HG03565 (cell line): ENCODE measurements around the gene VAMP5.
"Not testable (repeated sequence)": the region's sequence is repeated elsewhere in the genome, so short reads cannot be mapped to it uniquely, and the experiment has no call there.

Experiments used
- ATAC-seq: cut with Tn5 transposase; IDR thresholded peaks from one replicate; pipeline ENCODE4 v1.9.1; 2021; ENCODE audit warnings: mild to moderate bottlenecking, moderate library complexity; ENCODE audit not compliant: unreplicated experiment

Gene VAMP5

DNA sequence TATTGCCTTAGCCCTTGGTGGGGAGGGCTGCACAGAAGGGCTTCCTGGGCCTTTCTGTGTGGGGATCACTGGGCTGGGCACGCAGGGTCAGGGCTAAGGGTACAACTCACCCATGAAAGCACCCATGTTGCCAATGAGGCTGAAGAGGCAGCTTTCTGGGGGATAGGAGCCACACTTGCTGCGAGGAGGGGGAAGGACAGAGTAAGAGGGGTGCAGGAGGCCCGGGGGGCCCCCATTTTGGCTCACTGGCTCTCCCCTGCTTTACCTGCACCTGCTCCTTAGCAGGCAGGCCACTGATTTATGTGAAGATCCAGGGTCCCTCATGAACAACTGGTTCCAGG lies 16.0 kb downstream of the VAMP5 start:
- no peak for ATAC-seq

DNA sequence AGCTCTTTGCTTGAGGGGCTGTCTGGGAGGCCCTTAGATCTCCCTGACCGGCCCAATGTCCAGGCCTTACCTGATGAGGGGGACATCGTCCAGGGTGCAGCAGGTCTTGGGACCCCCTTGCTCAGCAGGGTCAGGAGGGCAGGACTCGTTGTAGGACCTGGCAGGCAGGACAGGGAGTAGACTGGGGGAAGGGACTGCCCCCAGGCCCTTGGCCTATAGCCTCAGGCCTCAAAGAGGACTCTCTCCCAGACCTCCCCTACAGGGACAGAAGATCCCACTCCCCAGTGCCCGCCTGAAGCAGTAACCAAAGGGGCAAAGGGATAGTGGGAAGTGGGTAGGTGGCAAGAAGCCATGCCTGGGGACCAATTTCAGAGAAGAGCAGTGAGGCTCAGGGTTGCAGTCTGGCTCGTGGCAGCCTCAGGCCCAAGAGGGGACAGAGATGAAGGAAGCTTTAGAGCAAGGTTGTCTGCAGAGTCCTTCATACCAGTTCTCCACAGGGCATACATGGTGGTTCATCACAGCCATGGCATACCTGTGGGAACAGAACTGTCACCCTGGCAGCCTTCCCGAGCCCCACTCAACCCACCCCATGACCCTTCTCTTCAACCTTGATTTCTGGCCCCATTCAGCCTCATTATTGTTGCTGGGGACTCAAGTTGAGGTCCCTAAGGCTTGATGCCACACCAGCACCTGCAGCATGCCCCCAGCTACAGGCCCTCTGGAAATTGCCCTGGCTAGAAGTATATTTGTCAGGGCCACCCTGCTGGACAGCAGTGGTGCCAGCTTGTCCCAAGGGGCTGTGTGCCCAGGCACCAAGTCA lies 16.9 kb downstream of the VAMP5 start:
- ATAC-seq = no peak

DNA sequence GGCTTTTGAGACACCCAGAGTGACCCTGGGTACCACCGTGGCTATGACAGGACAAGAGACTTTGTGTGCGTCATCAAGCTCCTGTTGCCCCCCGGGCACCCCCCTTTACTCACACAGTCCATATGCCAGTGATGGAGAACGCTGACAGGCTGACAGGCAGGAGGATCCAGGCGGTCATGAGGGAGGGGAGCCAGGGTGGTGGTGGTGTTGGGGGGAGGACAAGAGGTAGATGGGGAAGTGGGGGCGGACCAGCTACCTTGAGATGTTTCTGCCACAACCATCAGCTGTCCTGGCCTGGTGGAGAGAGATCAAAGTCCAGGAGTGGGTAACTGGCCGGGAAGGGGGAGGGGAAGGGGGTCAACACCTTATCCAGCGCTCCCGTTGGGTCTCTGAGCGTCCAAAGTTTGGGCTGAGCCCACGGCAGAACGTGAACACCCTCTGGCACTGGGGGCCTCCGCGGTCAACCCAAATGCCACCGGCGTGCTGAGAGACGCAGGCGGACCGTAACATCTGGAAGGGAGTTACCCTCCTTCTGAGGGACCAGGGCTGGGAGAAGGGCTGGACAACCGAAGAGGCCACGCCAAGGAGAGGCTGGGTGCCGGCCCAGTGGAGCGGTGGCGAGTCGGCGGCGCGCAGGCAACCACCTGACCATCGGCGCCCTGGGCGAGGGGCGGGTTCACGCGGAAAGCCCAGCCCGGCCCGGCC lies 17.7 kb downstream of the VAMP5 start:
- peak; percentile 22 for ATAC-seq

DNA sequence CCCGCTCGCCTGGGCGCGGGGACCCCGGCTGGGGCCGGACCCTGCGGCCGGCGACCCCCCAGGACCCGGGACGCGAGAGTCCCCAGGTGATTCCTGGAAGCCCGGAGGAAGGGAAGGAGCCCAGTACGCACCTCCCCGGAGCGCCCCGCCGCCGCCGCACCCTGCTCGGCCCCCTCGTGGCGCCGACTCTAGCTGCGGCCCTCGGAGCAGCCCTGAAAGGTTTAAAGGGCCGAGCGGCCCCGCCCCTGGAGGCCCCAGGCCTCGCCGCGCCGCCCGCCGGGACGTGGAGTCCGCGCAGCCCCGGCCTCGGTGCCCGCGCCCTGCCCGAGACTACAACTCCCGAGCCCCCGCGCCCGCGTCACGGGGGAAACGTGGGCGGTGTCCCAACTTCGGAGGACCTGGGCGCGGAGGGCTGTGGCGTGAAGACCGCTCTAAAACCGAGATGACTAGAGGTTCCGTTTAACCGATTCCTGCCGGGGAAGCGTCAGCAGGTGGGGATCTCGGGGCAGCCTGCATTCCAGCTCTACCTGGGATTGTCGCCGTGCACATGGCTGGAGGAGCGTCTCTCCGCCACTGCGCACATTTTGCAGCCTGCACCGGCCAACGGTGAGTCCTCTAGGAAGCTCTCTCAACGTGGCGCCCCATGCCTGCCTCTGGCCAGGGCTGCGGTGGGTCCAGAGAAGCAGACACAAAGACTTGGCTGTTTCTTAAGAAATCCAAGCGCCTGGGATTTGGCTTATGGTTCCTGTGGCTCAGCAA lies 18.4 kb downstream of the VAMP5 start, which contains the start of gene TMEM150A:
TSS of gene TMEM150A (minus strand) at position 223 of the 759 bp plus-strand sequence. CDS start 750 bp downstream, outside the sequence.
- ATAC-seq = peak; percentile 89

DNA sequence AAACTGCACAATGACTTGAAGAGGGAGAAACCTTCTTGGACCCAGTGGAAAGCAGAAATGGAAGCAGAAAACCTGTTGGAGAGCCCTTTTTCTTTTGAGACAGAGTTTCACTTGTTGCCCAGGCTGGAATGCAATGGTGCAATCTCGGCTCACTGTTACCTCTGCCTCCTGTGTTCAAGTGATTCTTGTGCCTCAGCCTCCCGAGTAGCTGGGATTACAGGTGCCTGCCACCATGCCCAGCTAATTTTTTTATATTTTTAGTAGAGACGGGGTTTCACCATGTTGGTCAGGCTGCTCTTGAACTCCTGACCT lies 19.9 kb downstream of the VAMP5 start:
- not testable (repeated sequence) for ATAC-seq

DNA sequence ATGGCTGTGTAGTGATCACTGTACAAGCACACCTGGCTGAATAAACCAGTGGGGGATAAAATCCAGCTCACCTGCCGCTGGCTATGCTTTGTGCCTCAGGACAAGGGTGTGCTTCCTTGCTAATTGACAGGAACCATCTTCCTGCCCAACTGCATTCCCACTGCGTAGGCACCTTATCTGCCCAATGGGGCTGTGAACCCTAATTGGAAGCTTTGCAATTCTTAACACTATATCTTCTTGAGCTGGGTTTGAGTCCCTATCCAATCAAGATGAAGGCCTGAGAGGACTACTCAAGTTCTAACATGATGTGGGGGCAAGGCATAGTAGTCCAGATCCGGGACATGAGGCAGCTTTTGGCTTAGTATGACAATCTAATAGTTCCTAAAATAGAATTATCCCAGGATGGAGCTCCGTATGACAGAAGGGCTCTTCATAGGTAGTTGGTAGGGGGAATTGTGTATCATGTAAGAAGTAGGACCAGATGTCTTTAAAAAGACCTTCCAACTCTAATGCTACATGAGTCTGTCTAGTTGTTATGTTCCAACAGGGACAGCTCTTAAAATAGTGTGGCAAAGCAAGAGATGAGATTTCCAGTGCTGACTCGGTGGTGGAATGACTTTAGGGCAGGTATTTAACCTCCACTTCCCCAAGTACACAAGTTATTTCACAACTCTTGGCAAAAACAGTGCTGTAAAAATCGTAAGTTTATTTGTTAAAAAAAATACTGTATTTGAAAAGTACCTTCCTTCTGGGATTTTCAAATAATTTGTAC lies 20.5 kb downstream of the VAMP5 start:
- ATAC-seq = no peak

DNA sequence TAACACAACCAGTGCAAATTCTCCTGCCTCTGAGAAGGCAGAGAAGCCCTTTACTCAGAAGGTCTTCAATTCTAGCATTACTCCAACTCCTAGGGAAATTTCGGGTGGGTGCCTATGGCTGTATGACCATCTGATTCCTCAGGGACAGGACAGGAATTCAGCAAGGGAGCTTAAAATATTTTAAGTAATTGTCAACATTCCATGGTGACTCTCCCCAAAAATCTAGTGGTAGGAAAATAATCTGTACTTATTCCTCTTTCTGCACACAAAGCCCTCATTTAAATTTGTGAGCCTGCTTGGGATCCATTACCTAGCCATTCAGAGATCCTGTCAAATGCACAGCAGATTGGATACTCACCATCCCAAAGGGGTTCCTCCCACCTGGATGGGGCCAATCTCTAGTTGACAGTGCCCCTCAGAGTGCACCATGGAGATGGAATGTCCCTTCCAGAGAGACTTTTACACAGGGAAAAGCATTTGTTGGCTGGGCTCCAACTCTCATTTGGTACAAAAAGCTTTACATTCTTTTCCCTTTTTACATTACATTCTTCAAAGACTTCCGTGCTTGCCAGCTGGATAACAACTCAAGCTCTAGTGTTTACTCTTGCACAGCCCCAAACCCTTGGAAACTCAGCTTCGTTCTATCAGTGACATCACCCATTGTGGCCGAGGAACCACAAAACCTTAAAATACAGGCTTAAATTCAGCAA lies 21.3 kb downstream of the VAMP5 start:
- ATAC-seq = no peak

DNA sequence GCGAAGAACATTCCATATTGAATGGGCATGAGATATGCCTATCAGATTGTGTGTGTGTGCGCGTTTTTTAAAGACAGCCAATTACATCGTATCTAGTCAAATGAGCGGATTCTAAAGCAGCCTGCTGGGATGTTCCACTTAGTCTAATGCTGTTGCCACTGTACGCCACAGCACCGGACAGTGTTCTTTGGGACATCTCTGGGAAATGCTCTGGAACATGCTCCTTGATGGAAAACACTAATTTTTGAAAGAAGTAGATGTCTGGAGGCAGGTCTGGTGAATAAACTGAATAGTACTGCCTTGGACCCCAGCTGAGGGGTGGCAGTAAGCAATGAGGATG lies 21.9 kb downstream of the VAMP5 start:
- no peak for ATAC-seq

DNA sequence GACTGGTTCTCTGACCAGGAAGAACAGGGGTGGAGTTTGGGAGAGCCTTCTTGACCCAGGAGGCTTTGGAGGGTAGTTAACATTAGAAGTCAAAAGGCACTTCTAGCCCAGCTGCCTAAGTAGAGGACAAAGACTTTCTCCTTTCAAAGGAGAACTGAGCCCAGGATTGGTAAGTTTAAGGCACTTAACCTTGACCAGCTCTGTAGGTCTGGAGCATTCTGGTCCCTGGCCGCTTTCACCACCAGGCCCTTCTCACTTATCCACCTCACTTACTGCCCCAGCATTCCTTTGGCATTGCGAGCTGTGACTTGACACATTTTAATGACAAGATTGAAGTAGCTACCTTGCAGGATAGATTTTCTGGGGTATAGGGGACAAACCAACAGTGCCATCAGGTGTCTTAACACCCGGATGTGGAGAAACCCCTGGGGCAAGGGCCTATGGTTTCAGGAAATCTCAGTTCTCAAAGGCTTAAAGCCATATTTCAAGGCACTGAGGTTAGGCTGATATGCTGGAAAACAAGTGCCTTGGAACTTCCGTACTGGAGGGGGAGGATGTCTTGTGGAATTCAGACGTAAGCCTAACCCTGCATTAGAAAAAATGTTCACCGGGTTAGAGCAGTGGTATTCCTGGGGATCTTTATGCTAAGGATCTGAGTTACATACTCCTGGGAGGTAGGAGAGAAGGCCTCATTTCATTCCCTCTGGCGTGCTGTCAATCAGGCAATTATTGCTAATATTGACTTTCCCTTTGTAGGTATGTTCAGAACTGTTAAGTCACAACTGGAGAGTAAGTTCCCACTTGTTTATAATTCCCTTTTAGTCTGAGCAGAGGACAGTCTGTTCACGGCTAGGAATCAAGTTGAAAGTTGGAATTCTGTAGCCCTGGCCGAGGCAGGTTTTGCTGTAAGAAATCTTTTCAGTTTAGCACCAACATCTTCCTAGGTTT lies 23.3 kb downstream of the VAMP5 start:
- ATAC-seq = no peak

DNA sequence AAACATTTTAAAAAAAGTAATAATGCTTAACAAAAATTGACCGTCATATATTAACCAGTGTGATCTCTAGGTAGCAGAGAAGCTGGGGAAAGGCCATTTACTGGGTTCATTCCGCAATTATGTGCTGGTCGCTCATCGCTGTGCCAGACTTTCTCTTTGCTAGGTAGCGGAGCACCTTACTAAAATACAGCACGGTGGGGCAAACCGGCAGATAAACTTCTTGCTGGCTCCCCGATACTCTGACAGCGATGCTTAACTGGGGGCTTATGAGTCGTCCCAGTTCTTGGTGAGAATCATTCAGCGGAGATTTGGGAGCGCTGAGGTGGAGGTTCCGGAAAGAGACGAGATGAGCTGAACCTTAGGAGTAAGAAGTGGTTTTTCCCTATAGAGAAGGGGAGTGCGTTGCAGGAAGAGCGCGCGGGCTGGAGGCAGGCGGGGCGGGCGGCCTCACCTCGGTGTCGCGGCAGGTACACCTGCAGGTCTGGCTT lies 27.0 kb downstream of the VAMP5 start:
- ATAC-seq = no peak

DNA sequence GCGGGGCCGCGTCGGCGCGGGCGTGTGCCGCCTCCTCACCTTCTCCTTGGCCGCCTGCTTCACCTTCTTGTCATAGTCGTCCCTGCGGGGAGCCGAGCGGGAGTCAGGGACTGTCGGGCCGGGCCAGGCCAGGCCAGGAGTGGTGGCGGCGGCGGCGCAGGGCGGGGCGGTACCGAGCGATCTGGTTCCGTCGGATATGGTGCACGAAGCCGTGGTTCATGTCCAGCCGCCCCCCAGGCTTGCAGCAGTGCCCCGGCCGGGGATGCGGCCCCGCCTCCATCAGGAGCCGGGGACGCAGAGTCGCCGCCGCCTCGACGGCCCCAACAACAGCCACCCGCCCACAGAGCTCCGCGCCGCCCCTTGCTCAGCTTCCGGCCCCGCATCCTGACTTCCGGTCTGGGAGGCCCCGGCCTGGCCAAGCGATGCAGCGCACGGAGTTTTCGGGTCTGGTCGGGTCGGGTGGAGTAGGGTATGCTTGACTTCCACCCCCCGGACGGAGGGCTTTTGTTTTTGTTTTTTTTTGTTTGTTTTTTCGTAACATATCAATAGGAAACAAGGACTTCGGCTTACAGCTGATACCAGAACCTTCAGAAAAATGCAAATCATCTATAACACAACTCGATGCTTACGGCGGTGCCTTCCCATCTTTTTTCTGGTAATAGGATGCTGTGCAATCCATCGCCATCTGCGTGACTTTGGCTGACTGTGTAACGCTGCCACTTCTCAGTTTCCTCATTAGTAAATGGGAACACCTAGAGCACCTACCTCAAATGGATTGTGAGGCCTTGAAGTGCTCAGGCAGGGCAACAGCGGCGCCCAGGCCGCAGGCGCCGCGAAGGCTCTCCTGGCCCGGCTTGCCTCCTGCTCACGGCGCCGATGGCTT lies 27.7 kb downstream of the VAMP5 start, which contains the start of gene C2orf68:
TSS of gene C2orf68 (minus strand) at position 362 of the 883 bp plus-strand sequence. CDS start at position 280, 82 bp downstream.
- peak; percentile 54 for ATAC-seq

DNA sequence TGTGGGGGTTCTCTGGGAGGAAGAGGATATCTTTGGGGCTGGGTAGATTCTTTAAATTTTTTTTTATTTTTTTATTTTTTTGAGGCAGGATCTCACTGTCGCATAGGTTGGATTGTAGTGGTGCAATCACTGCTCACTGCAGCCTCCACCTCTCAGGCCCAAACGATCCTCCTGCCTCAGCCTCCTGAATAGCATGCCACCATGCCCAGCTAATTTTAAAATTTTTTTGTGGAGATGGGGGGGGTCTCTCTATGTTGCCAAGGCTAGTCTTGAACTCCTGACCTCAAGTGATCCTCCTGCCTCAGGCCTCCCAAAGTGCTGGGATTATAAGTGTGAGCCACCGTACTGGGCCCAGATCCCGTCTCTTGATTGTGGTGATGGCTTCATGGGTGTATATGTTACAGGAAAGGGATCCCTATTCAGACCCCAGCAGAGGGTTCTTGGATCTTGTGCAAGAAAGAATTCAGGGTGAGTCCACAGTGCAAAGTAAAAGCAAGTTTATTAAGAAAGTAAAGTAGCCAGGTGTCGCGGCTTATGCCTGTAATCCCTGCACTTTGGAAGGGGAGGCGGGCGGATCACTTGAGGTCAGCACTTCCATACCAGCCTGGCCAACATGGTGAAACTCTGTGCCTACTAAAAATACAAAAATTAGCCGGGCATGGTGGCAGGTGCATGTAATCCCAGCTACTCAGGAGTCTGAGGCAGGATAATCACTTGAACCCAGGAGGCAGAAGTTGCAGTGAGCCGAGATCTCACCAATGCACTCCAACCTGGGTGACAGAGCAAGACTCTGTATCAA lies 29.7 kb downstream of the VAMP5 start:
- no peak for ATAC-seq

DNA sequence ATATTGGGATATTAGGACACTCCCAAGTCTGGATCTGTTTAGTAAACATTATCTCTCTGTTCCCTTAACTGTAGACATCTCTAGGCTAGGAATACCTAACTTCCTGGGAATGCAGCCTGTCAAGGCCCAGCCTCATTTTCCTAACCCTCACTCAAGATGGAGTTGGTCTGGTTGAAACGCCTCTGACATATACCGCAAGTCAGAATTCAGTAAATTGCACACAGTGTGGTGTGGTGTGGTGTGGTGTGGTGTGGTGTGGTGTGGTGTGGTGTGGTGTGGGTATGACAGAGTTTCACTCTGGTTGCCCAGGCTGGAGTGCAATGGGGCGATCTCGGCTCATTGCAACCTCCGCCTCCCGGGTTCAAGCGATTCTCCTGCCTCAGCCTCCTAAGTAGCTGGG lies 30.5 kb downstream of the VAMP5 start:
- ATAC-seq = not testable (repeated sequence)

DNA sequence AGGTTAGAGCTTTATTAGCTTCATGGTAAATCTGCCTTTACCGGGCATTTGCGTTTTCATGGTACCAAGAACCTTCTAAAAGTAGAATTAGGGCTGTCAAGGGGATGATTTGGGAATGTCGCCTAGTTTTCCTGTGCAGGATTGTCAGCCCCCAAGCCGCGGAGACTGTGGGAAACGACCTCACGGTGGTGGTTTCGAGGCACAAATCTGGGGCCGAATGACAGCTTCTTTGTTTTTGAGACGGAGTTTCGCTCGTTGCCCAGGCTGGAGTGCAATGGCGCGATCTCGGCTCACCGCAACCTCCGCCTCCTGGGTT lies 31.1 kb downstream of the VAMP5 start:
- no peak for ATAC-seq

DNA sequence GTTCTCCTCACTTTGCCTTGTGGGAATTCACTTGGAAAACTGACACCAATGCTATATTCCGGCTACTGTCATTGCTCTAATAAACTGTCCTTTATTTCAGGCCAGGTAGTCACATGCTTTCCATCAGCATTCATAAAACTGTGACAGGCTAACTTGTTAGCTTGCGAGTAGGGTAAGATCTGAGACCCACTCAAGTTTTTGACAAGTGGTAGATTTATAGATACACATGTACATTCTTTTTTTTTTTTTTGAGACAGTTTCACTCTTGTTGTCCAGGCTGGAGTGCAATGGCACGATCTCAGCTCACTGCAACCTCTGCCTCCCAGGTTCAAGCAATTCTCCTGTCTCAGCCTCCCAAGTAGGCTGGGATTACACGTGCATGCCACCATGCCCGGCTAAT lies 33.5 kb downstream of the VAMP5 start:
- not testable (repeated sequence) for ATAC-seq

DNA sequence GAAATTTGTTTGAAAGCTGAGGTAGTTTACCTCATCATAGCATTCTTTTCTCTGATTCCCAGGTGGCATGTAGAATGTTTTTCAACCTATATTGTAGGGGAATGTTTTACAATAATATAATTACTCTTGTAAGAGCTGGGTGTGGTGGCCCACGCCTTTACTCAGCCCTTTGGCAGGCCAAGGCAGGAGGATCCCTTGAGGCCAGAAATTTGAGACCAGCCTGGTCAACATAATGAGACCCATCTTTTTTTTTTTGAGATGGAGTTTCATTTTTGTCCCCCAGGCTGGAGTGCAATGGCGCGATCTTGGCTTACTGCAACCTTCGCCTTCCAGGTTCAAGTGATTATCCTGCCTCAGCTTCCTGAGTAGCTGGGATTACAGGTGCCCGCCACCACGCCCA lies 35.4 kb downstream of the VAMP5 start:
- ATAC-seq = no peak

DNA sequence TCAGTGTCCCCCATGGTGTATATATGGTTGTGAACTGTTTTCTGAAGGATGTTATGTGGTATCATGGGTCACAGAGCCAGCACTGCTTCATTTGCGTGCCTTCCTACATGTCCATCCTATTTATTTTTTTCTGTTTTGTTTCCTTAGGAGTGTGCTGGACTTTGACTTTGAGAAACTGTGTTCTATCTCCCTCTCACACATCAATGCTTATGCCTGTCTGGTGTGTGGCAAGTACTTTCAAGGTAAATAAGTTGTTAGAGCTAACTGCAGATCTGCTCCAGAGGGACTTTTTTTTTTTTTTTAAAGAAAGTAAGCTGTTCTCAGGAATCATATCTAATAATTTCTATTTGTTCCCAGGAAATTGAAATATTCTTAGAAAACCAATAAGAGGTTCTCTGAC lies 37.1 kb downstream of the VAMP5 start:
- ATAC-seq = no peak
